ENCODE measurements around the gene MRGPRX1. TPM values are rescaled to one million over a fixed set of nuclear protein-coding genes. Genes with fewer than 3 reads are reported as not detected.

Gene MRGPRX1
- total RNA-seq, 2 donors from 2014 or later: not detected

DNA sequence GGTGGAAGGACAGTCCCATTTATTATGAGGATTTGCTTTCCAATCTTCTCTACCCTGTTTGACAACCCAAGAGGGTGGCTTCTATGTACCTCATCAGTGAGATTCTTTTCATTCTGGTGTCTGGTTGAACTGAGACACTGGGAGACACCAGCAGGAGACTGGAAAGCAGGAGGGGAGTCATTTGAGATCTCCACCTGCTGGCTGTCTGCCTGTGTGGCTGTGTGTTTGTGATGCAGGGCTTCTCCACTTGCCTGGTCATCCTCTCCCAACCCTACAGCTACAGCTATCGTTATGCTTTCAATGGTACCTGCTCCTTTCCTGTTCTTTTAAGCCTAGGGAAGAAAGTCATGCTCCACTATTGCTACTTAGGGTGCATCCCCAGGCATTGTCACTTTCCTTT lies 48.6 kb downstream of the MRGPRX1 start:
- no peak for DNase-seq (ENCODE audit: low spot score)
- intact Hi-C loops (cut with DNase I): no loop called here

Other genes with a start within 250 kb of the MRGPRX1 start
- gene TMEM86A, start 240.6 kb downstream of the MRGPRX1 start, total RNA-seq: 1 to 10 TPM; 2.2 to 4.0 TPM
- gene IGSF22, start 213.2 kb downstream of the MRGPRX1 start, total RNA-seq: under 1 TPM in 1 of 2 donors, not detected in 1; 0.38 TPM
- 1 to 10 TPM in 1 of 2 donors, under 1 TPM in 1; 0.93 to 2.7 TPM for gene PTPN5, start 147.6 kb downstream of the MRGPRX1 start, total RNA-seq
- 1 to 10 TPM in 1 of 2 donors, under 1 TPM in 1; 0.10 to 1.0 TPM for gene MRGPRX2, start 121.3 kb upstream of the MRGPRX1 start, total RNA-seq
- gene ZDHHC13, start 177.8 kb upstream of the MRGPRX1 start, total RNA-seq: 1 to 10 TPM; 5.4 to 5.9 TPM